Chondrocyte (in vitro differentiated cells): ENCODE data around the gene UBTD1. TPM values are rescaled to one million over a fixed set of nuclear protein-coding genes. Genes with fewer than 3 reads are reported as not detected.

Experiments
- DNase-seq: peaks from one replicate; pipeline ENCODE4 v3.0.0; 2021; ENCODE audit warnings: mixed read lengths, low spot score
- H3K27ac Mint-ChIP-seq: one replicate; pipeline ENCODE4 v1.8.0; 2021; ENCODE audit warnings: mild to moderate bottlenecking, moderate library complexity, mixed read lengths; ENCODE audit not compliant: unreplicated experiment
- H3K27me3 Mint-ChIP-seq: 2 replicates; pipeline ENCODE4 v1.8.0; 2021; ENCODE audit warnings: low read depth, mixed read lengths
- H3K36me3 Mint-ChIP-seq: 2 replicates; pipeline ENCODE4 v1.8.0; 2021; ENCODE audit warnings: low read depth, mixed read lengths
- H3K4me1 Mint-ChIP-seq: 2 replicates; pipeline ENCODE4 v1.8.0; 2021; ENCODE audit warnings: low read depth, mild to moderate bottlenecking, mixed read lengths
- H3K4me3 Mint-ChIP-seq: one replicate; pipeline ENCODE4 v1.8.0; 2021; ENCODE audit warnings: mild to moderate bottlenecking, moderate library complexity, mixed read lengths; ENCODE audit not compliant: unreplicated experiment
- H3K9me3 Mint-ChIP-seq: 2 replicates; pipeline ENCODE4 v1.8.0; 2021; ENCODE audit warnings: low read depth, mixed read lengths
- CTCF ChIP-seq: fragments of 200-600 bp; sonication (generic); IDR thresholded peaks from 2 replicates; pipeline ENCODE4 v1.5.0; 2021; ENCODE audit warnings: antibody characterized with exemption, mild to moderate bottlenecking, moderate library complexity
- total RNA-seq: library from RNA; stranded (reverse); gene quantifications from 3 replicates; pipeline ENCODE4 v1.2.1, GENCODE V29; 2021

The UBTD1 gene
- total RNA-seq, 1 donor from 2014 or later, result 38.2 TPM

- peak overlapping the region; percentile 65 for H3K27ac Mint-ChIP-seq
- H3K4me3 Mint-ChIP-seq, result no peak overlapping the region
- H3K9me3 Mint-ChIP-seq, result no peaks in the 10 kb centered on the region
- no peaks in the 10 kb centered on the region for H3K27me3 Mint-ChIP-seq
- peak; percentile 61 for DNase-seq
- H3K36me3 Mint-ChIP-seq, result no peaks in the 10 kb centered on the region
- TF ChIP-seq CTCF, result no peak
- peaks cover 32% of the 10 kb centered on the region for H3K4me1 Mint-ChIP-seq
Measured at GRCh38 chr10:97533888-97534287, 35.2 kb downstream of the UBTD1 start.

GRCh38 chr10:97534746-97535367 lies 36.1 kb downstream of the UBTD1 start:
- H3K4me1 Mint-ChIP-seq, result peaks cover 41% of the 10 kb centered on the region
- no peaks in the 10 kb centered on the region for H3K27me3 Mint-ChIP-seq
- H3K9me3 Mint-ChIP-seq, result no peaks in the 10 kb centered on the region
- H3K36me3 Mint-ChIP-seq, result no peaks in the 10 kb centered on the region
- TF ChIP-seq CTCF, result peak; percentile 73
- no peak overlapping the region for H3K4me3 Mint-ChIP-seq
- no peak overlapping the region for H3K27ac Mint-ChIP-seq
- peak; percentile 49 for DNase-seq

GRCh38 chr10:97537186-97537869 lies 38.6 kb downstream of the UBTD1 start:
- H3K4me1 Mint-ChIP-seq, result peaks cover 53% of the 10 kb centered on the region
- H3K9me3 Mint-ChIP-seq, result no peaks in the 10 kb centered on the region
- TF ChIP-seq CTCF, result no peak
- H3K27me3 Mint-ChIP-seq, result no peaks in the 10 kb centered on the region
- no peak overlapping the region for H3K4me3 Mint-ChIP-seq
- no peaks in the 10 kb centered on the region for H3K36me3 Mint-ChIP-seq
- DNase-seq, result peak; percentile 57
- H3K27ac Mint-ChIP-seq, result peak overlapping the region; percentile 70

- TF ChIP-seq CTCF, result no peak
- H3K27ac Mint-ChIP-seq, result peak overlapping the region; percentile 94
- H3K27me3 Mint-ChIP-seq, result no peaks in the 10 kb centered on the region
- peaks cover 55% of the 10 kb centered on the region for H3K4me1 Mint-ChIP-seq
- DNase-seq, result peak; percentile 26
- no peaks in the 10 kb centered on the region for H3K9me3 Mint-ChIP-seq
- H3K36me3 Mint-ChIP-seq, result no peaks in the 10 kb centered on the region
- no peak overlapping the region for H3K4me3 Mint-ChIP-seq
Measured at GRCh38 chr10:97538411-97538810, 39.7 kb downstream of the UBTD1 start.

- no peaks in the 10 kb centered on the region for H3K9me3 Mint-ChIP-seq
- peak; percentile 63 for DNase-seq
- H3K36me3 Mint-ChIP-seq, result no peaks in the 10 kb centered on the region
- H3K4me1 Mint-ChIP-seq, result peaks cover 58% of the 10 kb centered on the region
- TF ChIP-seq CTCF, result no peak
- peak overlapping the region; percentile 94 for H3K27ac Mint-ChIP-seq
- no peak overlapping the region for H3K4me3 Mint-ChIP-seq
- H3K27me3 Mint-ChIP-seq, result no peaks in the 10 kb centered on the region
Measured at GRCh38 chr10:97538839-97539238, 40.1 kb downstream of the UBTD1 start.
